Measurements from ENCODE around the gene MFNG.

GRCh38 chr22:37509059-37509860 is 23.1 kb upstream of the MFNG start:
- TF ChIP-seq EZH2 (IDR thresholded peaks at IDR 0.05; ENCODE audit: borderline replicate concordance): no peak
- no peak for TF ChIP-seq CTCF (IDR thresholded peaks at IDR 0.05; ENCODE audit: poor library complexity)

All from hepatocyte (in vitro differentiated cells).